ENCODE results near the gene DOCK4. TPM values are rescaled to one million over a fixed set of nuclear protein-coding genes. Genes with fewer than 3 reads are reported as not detected.

Gene DOCK4
- total and polyA plus RNA-seq, 4 donors: 7.2 to 48.9 (median 12.8) TPM

DNA sequence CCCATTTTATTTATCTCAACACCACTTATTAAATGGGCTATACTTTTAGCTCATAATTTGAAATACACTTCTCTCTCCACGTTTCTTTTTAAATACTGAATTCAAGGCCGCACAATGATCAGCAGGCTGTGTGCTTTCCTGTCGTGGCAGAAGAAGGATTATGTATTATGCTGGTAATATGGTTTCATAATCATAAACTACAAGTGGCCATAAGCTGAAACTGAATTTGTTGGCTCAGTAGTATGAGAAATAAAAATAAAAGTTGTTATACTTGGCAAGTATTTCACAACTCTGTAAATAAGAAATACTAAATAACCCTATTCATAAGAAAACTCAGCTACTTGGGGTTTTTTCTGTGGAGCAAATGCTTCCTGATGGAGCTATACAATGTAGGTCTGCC is 313.6 kb downstream of the DOCK4 start (continued):
- TF ChIP-seq, protein P1, sequence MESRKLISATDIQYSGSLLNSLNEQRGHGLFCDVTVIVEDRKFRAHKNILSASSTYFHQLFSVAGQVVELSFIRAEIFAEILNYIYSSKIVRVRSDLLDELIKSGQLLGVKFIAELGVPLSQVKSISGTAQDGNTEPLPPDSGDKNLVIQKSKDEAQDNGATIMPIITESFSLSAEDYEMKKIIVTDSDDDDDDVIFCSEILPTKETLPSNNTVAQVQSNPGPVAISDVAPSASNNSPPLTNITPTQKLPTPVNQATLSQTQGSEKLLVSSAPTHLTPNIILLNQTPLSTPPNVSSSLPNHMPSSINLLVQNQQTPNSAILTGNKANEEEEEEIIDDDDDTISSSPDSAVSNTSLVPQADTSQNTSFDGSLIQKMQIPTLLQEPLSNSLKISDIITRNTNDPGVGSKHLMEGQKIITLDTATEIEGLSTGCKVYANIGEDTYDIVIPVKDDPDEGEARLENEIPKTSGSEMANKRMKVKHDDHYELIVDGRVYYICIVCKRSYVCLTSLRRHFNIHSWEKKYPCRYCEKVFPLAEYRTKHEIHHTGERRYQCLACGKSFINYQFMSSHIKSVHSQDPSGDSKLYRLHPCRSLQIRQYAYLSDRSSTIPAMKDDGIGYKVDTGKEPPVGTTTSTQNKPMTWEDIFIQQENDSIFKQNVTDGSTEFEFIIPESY (IDR thresholded peaks at IDR 0.05): no peak
- TF ChIP-seq NR2F2 (IDR thresholded peaks at IDR 0.05) (no peak), GABPA (IDR thresholded peaks at IDR 0.05 in 1 of 2, conservative IDR thresholded peaks at IDR 0.05 in 1 of 2) (no peak), SP1 (IDR thresholded peaks at IDR 0.05) (no peak)

DNA sequence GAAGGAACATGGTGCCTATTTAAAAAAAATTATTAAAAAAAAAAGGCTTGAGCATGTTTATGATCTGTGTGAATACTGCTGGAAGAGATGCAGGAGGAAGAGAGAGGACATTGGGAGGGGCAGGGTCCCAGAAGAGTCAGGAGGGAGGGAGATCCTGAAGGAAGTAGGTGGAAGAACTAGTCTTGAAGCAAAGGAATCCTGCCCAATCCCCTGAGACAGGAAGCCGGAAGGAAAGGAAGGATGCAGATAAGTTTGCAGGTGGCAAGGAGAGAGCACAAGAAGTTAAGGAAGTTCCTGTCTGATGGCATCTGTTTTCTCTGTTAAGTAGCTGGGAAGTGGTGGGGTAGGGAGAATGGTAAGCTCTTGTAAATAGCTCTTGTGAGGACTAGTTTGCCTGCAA is 318.5 kb downstream of the DOCK4 start:
- Histone ChIP-seq H3K9me3 (ENCODE audit: control insufficient read depth in 4 of 4, low read length in 3 of 4) (no peaks in the 10 kb centered on the region), H3K27ac (ENCODE audit: low read depth in 1 of 2, low read length in 2 of 2) (no peak overlapping the region), H3K4me3 (ENCODE audit: low read depth in 1 of 3, low read length in 3 of 3) (no peak overlapping the region), H3K9ac (ENCODE audit: low read depth in 1 of 2, low read length in 2 of 2) (no peak overlapping the region), H3K4me1 (ENCODE audit: control insufficient read depth in 4 of 4, insufficient read depth in 4 of 4, low read length in 3 of 4) (no peaks in the 10 kb centered on the region), H3K27me3 (ENCODE audit: control insufficient read depth in 4 of 4, insufficient read depth in 4 of 4, low read length in 3 of 4) (no peaks in the 10 kb centered on the region), H3K36me3 (ENCODE audit: control insufficient read depth in 4 of 4, insufficient read depth in 3 of 4, low read depth in 1 of 4, low read length in 3 of 4) (peaks cover 3 to 14% (median 4%) of the 10 kb centered on the region in 4 donors)
- no peak for TF ChIP-seq SP1 (IDR thresholded peaks at IDR 0.05)
- no peak for TF ChIP-seq HNF4A (conservative IDR thresholded peaks at IDR 0.05)
- TF ChIP-seq NR2F2 (IDR thresholded peaks at IDR 0.05): peak; percentile 18
- no peak for TF ChIP-seq FOXA2 (IDR thresholded peaks at IDR 0.05)
- 87% methylated on average over 1 of the region's 1 CpG for WGBS
- DNase-seq (ENCODE audit: low spot score): no peak

DNA sequence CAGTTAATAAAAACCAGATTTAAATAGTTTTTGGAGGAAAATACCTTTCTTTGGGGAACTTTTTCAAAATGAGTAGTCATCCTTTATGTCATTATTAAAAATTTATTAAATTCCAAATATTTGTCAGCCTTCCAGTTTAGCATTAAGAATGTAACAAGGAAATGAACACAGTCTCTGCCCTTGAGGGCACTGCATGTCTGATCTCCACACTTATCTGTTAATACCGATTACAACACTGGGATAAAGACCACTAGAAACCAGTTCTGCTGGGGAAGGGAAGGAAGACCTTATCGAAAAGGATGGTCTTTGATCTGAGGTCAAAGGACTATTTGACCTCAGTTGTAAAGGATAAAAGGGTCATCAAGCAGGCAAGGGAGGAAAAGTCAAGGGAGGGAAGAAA is 320.0 kb downstream of the DOCK4 start:
- DNase-seq (ENCODE audit: low spot score): no peak
- Histone ChIP-seq H3K9ac (ENCODE audit: low read depth in 1 of 2, low read length in 2 of 2) (no peak overlapping the region), H3K27me3 (ENCODE audit: control insufficient read depth in 4 of 4, insufficient read depth in 4 of 4, low read length in 3 of 4) (no peaks in the 10 kb centered on the region), H3K9me3 (ENCODE audit: control insufficient read depth in 4 of 4, low read length in 3 of 4) (no peaks in the 10 kb centered on the region), H3K4me3 (ENCODE audit: low read depth in 1 of 3, low read length in 3 of 3) (no peak overlapping the region), H3K4me1 (ENCODE audit: control insufficient read depth in 4 of 4, insufficient read depth in 4 of 4, low read length in 3 of 4) (no peaks in the 10 kb centered on the region), H3K36me3 (ENCODE audit: control insufficient read depth in 4 of 4, insufficient read depth in 3 of 4, low read depth in 1 of 4, low read length in 3 of 4) (peaks cover 3 to 14% (median 4%) of the 10 kb centered on the region in 4 donors), H3K27ac (ENCODE audit: low read depth in 1 of 2, low read length in 2 of 2) (no peak overlapping the region)
- 59% methylated on average over 2 of the region's 2 CpGs for WGBS
- TF ChIP-seq NR2F2 (IDR thresholded peaks at IDR 0.05): peak; percentile 88
- TF ChIP-seq RXRA (IDR thresholded peaks at IDR 0.05): no peak

DNA sequence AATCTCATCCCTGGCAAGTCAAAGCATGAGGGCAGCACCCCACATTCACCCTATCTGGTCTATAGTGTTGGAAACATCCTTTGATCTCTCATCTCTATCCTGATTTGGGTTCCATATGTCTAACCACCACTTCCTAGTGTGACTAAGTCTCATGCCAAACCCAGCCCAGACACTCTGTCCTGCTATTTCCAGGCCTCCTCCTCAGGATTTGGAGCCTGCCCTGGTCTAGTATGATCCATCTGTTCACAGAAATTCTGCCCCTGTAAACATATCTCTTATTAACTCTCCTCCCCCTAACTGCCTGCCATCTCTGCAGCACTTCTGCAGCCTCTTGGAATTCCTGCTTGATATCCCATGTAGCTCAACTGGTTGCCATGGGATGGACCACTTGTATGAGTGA is 323.0 kb downstream of the DOCK4 start:
- H3K36me3 ChIP-seq (ENCODE audit: control insufficient read depth in 4 of 4, insufficient read depth in 3 of 4, low read depth in 1 of 4, low read length in 3 of 4): peaks cover 3 to 15% (median 4%) of the 10 kb centered on the region in 4 donors
- no peaks in the 10 kb centered on the region for H3K4me1 ChIP-seq (ENCODE audit: control insufficient read depth in 4 of 4, insufficient read depth in 4 of 4, low read length in 3 of 4)
- no peaks in the 10 kb centered on the region for H3K27me3 ChIP-seq (ENCODE audit: control insufficient read depth in 4 of 4, insufficient read depth in 4 of 4, low read length in 3 of 4)
- no peak for TF ChIP-seq EGR1 (IDR thresholded peaks at IDR 0.05; ENCODE audit: low read depth in 2 of 2)
- DNase-seq (ENCODE audit: low spot score): no peak
- H3K4me3 ChIP-seq (ENCODE audit: low read depth in 1 of 3, low read length in 3 of 3): no peak overlapping the region
- no peaks in the 10 kb centered on the region for H3K9me3 ChIP-seq (ENCODE audit: control insufficient read depth in 4 of 4, low read length in 3 of 4)
- H3K27ac ChIP-seq (ENCODE audit: low read depth in 1 of 2, low read length in 2 of 2): no peak overlapping the region
- no peak overlapping the region for H3K9ac ChIP-seq (ENCODE audit: low read depth in 1 of 2, low read length in 2 of 2)

DNA sequence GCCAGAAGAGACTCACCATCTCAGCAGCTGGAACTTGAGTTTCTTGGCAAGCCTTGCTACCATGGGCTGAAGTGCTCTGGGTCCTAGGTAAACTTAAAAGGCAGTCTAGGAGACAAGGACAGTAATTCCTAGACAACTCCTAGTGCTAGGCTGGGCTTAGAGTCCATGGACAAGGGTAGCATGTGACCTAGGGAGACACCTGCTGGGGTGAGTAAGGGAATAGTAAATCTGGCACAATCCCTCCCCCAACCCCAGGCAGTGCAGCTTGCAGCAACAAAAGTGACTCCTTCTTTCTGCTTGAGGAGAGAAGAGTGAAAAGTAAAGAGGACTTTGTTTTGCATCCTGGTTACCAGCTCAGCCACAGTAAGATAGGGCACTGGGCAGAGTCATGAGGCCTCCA is 327.4 kb downstream of the DOCK4 start:
- H3K4me3 ChIP-seq (ENCODE audit: low read depth in 1 of 3, low read length in 3 of 3): no peak overlapping the region
- H3K4me1 ChIP-seq (ENCODE audit: control insufficient read depth in 4 of 4, insufficient read depth in 4 of 4, low read length in 3 of 4): no peaks in the 10 kb centered on the region
- H3K9me3 ChIP-seq (ENCODE audit: control insufficient read depth in 4 of 4, low read length in 3 of 4): no peaks in the 10 kb centered on the region
- H3K27me3 ChIP-seq (ENCODE audit: control insufficient read depth in 4 of 4, insufficient read depth in 4 of 4, low read length in 3 of 4): no peaks in the 10 kb centered on the region
- no peak for DNase-seq (ENCODE audit: low spot score)
- TF ChIP-seq HNF4G (IDR thresholded peaks at IDR 0.05) (no peak), EGR1 (IDR thresholded peaks at IDR 0.05; ENCODE audit: low read depth in 2 of 2) (no peak), RAD21 (IDR thresholded peaks at IDR 0.05) (no peak), HNF4A (conservative IDR thresholded peaks at IDR 0.05) (no peak), RXRA (IDR thresholded peaks at IDR 0.05) (no peak)
- TF ChIP-seq, protein P2, sequence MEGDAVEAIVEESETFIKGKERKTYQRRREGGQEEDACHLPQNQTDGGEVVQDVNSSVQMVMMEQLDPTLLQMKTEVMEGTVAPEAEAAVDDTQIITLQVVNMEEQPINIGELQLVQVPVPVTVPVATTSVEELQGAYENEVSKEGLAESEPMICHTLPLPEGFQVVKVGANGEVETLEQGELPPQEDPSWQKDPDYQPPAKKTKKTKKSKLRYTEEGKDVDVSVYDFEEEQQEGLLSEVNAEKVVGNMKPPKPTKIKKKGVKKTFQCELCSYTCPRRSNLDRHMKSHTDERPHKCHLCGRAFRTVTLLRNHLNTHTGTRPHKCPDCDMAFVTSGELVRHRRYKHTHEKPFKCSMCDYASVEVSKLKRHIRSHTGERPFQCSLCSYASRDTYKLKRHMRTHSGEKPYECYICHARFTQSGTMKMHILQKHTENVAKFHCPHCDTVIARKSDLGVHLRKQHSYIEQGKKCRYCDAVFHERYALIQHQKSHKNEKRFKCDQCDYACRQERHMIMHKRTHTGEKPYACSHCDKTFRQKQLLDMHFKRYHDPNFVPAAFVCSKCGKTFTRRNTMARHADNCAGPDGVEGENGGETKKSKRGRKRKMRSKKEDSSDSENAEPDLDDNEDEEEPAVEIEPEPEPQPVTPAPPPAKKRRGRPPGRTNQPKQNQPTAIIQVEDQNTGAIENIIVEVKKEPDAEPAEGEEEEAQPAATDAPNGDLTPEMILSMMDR (IDR thresholded peaks at IDR 0.05; ENCODE audit: low read depth, low read length, missing input control): no peak
- TF ChIP-seq, protein P3, sequence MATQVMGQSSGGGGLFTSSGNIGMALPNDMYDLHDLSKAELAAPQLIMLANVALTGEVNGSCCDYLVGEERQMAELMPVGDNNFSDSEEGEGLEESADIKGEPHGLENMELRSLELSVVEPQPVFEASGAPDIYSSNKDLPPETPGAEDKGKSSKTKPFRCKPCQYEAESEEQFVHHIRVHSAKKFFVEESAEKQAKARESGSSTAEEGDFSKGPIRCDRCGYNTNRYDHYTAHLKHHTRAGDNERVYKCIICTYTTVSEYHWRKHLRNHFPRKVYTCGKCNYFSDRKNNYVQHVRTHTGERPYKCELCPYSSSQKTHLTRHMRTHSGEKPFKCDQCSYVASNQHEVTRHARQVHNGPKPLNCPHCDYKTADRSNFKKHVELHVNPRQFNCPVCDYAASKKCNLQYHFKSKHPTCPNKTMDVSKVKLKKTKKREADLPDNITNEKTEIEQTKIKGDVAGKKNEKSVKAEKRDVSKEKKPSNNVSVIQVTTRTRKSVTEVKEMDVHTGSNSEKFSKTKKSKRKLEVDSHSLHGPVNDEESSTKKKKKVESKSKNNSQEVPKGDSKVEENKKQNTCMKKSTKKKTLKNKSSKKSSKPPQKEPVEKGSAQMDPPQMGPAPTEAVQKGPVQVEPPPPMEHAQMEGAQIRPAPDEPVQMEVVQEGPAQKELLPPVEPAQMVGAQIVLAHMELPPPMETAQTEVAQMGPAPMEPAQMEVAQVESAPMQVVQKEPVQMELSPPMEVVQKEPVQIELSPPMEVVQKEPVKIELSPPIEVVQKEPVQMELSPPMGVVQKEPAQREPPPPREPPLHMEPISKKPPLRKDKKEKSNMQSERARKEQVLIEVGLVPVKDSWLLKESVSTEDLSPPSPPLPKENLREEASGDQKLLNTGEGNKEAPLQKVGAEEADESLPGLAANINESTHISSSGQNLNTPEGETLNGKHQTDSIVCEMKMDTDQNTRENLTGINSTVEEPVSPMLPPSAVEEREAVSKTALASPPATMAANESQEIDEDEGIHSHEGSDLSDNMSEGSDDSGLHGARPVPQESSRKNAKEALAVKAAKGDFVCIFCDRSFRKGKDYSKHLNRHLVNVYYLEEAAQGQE (IDR thresholded peaks at IDR 0.05): no peak
- no peak overlapping the region for H3K27ac ChIP-seq (ENCODE audit: low read depth in 1 of 2, low read length in 2 of 2)
- H3K36me3 ChIP-seq (ENCODE audit: control insufficient read depth in 4 of 4, insufficient read depth in 3 of 4, low read depth in 1 of 4, low read length in 3 of 4): peaks cover 0 to 9% (median 3%) of the 10 kb centered on the region in 4 donors
- no peak overlapping the region for H3K9ac ChIP-seq (ENCODE audit: low read depth in 1 of 2, low read length in 2 of 2)

All from liver (tissue), 9 donors.